Subcutaneous adipose tissue (tissue), 4 donors: ENCODE measurements around the gene PBOV1. TPM values are rescaled to one million over a fixed set of nuclear protein-coding genes. Genes with fewer than 3 reads are reported as not detected.

Experiments
- CTCF ChIP-seq: fragments of 450-650 bp; IDR thresholded peaks from one replicate; pipeline ENCODE4 v1.5.1; 2016; ENCODE audit warnings: low read depth, mild to moderate bottlenecking, control low read depth, antibody characterized with exemption, moderate library complexity
- total RNA-seq, 4 donors: library from RNA; depleted of rRNA; stranded (reverse); fragments of >200 nt; gene quantifications; one replicate each; pipeline ENCODE4 v1.1.0, GENCODE V29; 2016

PBOV1 gene
- not detected for total RNA-seq

GRCh38 chr6:138218449-138218848 is at the start of gene PBOV1:
TSS of gene PBOV1 (minus strand) at chr6:138218491. CDS start at chr6:138218395, 96 bp downstream.
- no peak for TF ChIP-seq CTCF

GRCh38 chr6:138266095-138266494 is 47.8 kb upstream of the PBOV1 start:
- no peak for TF ChIP-seq CTCF

DNA sequence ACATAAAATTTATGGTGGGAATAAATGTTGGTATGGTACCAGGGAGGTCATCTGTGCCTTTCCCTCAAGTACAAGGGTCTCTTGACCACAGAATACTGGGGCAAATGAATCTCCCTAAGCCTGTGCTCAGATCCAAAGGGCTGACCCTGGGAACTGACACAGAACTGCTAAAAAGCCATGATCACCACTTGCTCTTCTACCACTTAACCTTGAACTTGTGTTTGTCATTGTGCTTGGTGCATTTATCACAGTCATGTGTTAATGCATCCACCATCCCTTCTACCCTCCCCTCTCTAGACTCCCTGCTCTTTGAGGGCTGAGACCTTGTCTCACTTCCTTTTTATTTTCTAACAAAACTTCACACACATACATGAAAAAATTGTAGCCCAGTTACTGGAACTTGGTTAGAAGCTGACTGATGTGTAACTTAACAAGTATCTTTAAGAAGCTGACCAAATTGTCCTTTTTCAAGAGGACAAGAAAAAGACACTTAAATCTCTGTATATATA is 46.1 kb upstream of the PBOV1 start:
- TF ChIP-seq CTCF = no peak

GRCh38 chr6:138263963-138264362 is 45.7 kb upstream of the PBOV1 start:
- no peak for TF ChIP-seq CTCF

GRCh38 chr6:138261116-138261780 is 43.0 kb upstream of the PBOV1 start:
- TF ChIP-seq CTCF = no peak

- TF ChIP-seq CTCF = no peak
These were observed 40.7 kb upstream of the PBOV1 start for GRCh38 chr6:138258991-138259390.

DNA sequence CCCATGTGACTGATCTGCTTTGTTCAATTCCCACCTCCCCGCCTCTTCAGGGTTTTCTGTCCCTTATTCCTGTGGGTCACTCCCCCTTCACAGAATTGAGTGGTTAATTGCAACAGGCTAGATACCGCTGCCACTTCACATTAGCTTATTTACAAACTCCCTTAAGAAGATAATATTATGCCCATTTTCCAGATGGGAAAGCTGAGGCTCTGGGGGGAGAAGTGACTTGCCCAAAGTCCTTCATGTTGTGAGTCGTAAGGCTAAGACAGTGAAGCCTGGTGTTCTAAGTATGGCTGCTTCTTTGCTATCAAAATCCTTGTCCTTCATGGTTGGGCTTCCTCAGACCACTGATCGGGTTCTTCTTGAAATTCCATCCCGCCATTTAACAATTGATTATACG is 39.9 kb upstream of the PBOV1 start:
- TF ChIP-seq CTCF = no peak
